Muscle of back (tissue), 11 donors: ENCODE results near the gene PLXNB1. TPM values are rescaled to one million over a fixed set of nuclear protein-coding genes. Genes with fewer than 3 reads are reported as not detected.
"Not testable (repeated sequence)": the region's sequence is repeated elsewhere in the genome, so short reads cannot be mapped to it uniquely, and the experiment has no call there.

ENCODE experiments used
- DNase-seq, 3 donors: peaks; one replicate each; pipeline versions ENCODE4 v3.0.0 to v3.0.0-alpha.2; 2013
- polyA plus RNA-seq, 10 donors: library from polyadenylated mRNA; unstranded; fragments of 120-200 nt; gene quantifications; one replicate each; pipeline ENCODE4 v1.2.1, GENCODE V29; 2013; ENCODE audit not compliant: insufficient read length in 10 of 10

Gene PLXNB1
- polyA plus RNA-seq, 10 donors: 11.4 to 33.0 (median 20.0) TPM

DNA sequence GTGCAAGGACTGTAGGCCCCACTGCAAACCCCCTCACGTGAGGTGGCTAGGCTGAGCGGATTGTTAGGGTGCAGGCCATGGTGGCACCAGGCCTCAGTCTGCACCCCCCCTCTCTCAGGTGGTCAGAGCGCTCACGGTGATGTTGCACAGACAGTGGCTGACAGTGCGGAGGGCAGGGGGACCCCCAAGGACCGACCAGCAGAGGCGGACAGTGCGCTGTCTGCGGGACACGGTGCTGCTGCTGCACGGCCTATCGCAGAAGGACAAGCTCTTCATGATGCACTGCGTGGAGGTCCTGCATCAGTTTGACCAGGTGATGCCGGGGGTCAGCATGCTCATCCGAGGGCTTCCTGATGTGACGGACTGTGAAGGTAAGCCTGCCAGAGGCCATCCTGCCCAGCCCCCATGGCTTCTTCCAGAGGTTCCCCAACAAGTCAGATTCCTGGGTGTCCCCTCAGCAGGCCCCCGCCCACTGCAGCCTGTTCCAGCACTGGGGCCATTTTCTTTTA, 34.9 kb upstream of the PLXNB1 start:
- DNase-seq: no peak

DNA sequence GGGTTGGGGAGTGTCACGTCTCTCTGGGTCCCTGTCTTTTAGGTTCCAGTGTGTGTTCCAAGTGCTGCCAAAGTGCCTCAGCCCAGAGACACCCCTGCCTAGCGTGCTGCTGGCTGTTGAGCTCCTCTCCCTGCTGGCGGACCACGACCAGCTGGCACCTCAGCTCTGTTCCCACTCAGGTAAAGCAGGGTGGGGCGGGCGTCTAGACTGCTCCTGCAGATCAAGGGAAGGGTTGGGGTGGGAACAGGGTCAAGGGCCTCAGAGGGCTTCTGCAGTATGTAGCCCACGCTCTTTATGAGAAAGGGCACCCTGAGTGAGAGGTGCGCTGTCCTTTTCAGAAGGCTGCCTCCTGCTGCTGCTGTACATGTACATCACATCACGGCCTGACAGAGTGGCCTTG, 33.8 kb upstream of the PLXNB1 start:
- no peak for DNase-seq

DNA sequence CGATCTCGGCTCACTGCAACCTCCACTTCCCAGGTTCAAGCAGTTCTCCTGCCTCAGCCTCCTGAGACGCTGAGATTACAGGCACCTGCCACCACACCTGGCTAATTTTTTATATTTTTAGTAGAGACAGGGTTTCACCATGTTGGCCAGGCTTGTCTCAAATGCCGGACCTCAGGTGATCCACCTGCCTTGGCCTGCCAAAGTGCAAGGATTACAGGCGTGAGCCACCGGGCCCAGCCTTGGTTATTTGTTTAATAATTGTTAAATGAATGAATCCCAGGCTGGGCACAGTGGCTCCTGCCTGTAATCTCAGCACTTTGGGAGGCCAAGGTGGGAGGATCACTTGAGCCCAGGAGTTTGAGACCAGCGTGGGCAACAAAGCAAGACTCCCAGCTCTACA, 31.9 kb upstream of the PLXNB1 start:
- not testable (repeated sequence) for DNase-seq

DNA sequence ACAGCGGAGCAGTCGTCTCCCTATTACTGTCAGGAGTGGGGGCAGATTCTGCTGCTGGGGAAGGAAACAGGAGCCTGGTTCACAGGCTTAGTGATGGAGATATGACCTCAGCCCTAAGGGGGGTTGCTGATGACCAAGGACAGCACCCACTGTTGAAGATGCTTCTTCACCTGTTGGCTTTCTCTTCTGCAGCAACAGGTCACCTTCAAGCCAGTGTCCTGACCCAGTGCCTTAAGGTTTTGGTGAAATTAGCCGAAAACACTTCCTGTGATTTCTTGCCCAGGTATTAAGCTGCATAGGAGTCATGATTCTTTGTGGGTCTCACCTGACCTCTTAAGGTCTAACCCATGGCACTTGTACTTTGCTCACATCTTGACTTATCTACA, 30.6 kb upstream of the PLXNB1 start:
- no peak for DNase-seq

DNA sequence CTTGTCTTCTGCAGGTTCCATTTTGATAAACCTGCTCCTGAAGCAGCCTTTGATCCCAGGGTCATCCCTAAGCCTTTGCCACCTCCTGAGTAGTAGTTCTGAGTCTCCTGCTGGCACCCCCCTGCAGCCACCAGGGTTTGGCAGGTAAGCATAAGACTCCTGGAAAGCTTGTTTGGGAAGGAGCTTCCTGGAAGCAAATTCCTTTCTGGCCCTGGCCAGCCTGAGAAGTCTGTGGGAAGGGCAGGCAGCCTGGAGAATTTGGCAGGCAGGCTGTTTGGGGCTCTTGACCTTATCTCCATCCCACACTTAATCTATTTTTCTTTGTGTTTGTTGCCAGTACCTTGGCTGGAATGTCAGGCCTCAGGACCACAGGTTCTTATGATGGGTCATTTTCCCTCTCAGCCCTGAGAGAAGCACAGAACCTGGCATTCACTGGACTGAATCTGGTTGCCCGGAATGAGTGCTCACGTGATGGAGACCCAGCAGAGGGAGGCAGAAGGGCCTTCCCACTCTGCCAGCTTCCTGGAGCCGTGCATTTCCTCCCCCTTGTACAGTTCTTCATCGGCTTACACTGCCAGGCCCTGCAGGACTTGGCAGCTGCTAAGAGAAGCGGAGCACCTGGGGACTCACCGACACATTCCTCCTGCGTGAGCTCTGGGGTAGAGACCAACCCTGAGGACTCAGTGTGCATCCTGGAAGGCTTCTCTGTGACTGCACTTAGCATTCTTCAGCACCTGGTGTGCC, 30.1 kb upstream of the PLXNB1 start:
- no peak for DNase-seq

DNA sequence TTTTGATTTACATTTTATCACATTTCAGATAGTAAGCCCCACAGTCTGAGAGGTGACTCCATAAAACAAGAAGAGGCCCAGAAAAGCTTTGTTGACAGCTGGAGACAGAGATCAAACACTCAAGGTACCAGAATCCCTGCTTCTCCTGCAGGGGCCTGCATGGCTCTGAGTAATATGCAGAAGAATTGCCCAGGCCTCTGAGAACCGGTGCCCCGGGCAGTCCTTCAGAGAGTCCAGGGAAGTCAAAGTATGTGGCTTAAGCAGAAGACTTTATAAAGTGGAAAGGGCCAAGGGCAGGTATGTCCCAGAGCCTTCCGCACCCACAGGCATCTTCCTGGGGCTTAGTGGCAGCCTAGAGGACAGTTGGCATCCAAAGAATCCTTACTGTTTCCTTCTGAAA, 29.4 kb upstream of the PLXNB1 start:
- no peak for DNase-seq

DNA sequence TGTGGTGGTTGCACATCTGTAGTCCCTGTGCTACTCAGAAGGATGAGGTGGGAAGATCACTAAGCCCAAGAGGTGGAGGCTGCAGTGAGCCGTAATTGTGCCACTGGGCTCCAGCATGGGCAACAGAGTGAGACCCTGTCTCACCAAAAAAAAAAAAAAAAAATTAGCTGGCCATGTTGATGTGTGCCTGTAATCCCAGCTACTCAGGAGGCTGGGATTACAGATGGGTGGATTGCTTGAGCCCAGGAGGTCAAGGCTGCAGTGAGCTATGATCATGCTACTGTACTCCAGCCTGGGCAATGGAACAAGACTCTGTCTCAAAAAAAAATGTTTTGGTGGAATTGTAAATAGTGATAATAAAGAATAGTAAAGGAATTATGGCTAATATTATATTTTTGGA, 26.6 kb upstream of the PLXNB1 start:
- DNase-seq: no peak

DNA sequence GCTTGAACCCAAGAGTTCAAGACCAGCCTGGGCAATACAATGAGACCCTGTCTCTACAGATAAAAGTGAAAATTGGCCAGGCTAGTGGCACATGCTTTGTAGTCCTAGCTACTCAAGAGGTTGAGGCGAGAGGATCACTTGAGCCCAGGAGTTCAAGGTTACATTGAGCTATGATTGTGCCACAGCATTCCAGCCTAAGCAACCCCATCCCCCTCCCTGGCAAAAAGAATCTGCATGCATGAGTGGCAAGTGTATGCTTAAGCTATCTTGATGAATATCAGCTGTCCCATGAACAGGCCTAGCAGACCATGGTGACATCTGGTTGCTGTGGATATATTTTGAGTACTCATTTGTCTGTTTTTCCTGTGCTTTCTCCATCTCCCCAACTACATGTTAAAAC, 21.4 kb upstream of the PLXNB1 start:
- no peak for DNase-seq

DNA sequence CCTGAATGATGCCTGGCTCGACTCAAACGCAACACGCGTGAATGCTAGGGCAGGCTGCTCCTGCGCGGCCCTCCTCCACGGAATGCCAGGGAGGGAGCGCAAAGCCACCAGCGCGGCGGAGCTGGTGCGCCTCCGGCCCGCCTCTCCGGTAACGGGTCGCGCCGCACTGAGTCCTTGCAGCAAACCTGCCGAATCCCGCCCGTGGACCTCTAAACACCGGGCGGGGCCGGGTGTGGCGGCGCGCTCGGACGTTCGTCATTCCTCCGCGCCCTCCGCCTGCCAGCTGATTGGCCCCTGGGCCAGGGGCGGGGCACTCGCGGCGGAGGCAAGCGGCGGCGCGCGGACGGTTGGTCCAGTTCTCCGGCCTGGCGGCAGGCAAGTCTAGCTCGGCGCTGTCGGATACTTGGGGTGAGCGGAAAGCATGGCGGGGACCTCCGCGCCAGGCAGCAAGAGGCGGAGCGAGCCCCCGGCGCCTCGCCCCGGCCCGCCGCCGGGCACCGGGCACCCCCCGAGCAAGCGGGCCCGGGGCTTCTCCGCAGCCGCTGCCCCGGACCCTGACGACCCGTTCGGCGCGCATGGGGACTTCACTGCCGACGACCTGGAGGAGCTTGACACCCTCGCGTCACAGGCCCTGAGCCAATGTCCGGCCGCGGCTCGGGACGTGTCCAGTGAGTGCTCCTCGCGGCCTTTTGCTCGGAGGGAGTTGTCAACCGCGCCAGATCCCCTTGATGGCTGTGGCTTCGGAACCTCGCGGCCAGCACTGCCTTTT, 16.7 kb upstream of the PLXNB1 start, which contains the start of gene ATRIP:
Gene ATRIP (plus strand): TSS at position 313 of the 769 bp plus-strand sequence. CDS start 109 bp downstream, at position 422.
- peak; percentile 80 to 95 (median 90) for DNase-seq

DNA sequence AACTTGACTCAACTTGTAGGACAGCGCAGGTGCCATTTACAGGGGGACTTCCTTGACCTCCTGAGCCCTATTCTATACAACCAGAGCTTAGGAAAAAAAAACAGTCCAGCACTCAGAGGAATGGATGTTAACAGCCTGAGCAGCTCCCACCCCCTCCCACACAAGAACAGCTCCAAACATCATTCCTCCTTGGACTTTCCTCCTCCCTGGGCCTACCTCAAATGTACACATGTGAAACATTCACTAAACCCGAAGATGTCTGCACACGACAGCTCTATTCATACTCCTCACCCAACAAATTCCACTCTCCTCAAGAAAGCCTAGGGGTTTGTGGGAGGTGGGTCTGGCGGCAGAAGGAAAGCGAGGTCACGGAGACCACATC, 16.1 kb upstream of the PLXNB1 start:
- no peak for DNase-seq

DNA sequence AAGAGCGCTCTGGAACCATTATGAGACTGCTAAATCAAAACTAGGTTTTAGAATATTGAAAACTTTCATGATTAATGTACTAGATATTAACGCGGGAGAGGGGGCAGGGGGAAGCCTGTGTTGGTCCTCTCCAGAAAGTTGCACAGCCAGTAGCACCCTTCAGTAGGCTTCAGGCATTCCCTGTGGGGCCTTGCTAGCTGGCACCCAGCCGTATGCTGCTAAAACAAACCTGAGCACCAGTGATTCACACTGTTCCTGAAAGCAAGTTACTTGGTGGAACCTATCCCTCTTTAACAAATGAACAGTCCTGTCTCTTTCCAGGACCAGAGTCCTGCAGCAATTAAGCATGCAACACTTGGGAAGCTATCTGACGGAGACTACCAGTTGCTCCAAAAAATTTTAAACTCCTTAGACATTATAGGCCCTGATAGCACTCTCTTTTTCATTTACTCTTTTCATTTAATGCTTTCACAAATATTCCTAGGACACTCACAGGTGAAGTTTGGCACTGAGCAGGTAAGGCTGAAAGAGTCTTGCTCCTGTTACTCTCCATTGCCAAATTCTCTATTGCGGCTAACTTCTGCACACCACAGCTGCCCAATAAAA, 15.5 kb upstream of the PLXNB1 start:
- DNase-seq: no peak

DNA sequence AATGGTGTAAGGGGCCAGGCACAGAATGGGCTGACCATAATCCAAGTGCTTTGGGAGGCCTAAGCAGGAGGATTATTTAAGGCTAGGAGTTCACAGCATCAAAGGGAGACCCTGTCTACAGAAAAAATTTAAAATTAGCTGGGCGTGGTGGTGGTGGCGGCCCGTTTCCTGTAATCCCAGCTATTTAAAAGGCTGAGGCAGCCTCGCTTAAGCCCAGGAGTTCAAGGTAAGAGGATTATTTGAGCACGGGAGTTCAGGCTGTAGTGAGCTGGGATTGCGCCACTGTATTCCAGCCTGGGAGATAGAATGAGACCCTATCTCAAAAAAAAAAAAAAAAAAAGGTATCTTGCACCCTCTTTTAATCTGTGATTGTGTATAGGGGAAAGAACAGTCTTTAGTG, 12.1 kb upstream of the PLXNB1 start:
- DNase-seq: no peak

DNA sequence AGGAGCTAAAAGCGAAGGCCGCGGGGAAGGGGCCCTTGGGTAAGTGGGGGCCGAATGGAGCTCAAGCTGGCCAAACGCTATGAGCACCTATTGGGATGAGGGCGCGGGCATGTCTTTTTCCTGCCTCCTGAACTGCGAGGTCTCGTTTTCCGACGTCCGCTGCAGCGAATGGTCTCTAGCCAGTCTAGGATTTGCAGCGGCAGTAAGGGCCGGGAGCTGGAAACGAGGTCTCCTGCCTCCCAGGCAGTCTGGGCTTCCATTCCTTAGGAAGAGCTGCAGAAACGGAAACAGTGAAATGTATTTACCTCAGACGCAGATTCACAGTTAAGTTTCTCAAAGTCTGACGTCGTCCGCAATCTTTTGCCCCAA, 10.7 kb upstream of the PLXNB1 start:
- peak in 1 of 3 donors; percentile 43 for DNase-seq

DNA sequence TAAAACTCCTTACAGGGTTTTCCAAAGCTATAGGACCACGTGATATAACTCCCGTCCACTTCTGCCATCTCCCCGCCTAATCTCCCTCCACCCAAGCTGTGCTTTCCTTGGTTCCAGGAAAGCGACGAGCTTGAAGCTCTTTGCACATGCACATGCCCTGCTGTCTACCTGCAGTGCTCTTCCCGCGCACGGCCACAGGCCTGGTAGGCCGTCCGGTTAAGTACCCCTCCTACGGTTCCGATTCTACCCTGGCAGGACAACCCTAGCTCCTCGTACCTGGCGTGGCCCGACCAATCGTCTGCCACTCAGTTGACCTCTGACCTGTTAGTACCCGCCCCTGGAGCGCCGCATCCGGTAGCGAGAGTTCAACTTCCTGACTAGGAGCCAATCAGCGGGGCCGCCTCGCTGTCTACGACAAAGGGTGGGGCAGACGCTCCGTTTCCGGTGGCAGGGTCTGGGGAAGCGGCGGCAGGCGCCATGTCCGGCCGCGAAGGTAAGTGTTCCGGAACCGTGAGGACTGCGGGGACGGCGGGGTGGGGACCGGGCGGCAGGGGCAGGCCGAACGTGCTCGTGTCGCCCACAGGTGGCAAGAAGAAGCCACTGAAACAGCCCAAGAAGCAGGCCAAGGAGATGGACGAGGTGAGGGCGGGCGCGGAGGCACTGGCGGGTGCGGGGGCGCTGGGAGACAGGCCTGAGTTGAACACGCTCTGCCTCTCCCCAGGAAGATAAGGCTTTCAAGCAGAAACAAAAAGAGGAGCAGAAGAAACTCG, 10.1 kb upstream of the PLXNB1 start, which contains the start of the genes CCDC51 and TMA7:
Gene CCDC51 (minus strand): TSS at position 300 of the 770 bp plus-strand sequence. CDS start 4,991 bp downstream, outside the sequence.
Gene TMA7 (plus strand): TSS at position 438 of the 770 bp plus-strand sequence. CDS start 40 bp downstream, at position 478.
- DNase-seq: peak; percentile 96 to 98 (median 97)

DNA sequence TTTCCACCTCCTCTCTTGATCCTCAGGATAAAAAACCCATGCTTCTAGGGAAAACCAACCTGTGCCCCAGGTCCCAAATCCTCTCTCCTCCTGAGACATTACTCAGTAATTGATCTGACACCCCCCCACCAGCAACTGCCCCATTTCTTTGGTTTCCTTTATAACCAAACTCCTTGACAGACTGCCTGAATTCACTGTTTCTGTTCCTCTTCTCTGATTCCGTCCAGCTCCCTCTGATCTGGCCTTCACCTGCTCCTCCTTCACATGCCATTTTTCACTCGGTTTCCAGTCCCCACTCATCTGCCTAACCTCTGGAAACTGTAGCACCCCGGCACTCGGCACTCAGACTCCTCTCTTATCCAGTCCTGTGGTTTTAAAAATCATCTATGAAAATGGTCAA, 7.9 kb upstream of the PLXNB1 start:
- no peak for DNase-seq

DNA sequence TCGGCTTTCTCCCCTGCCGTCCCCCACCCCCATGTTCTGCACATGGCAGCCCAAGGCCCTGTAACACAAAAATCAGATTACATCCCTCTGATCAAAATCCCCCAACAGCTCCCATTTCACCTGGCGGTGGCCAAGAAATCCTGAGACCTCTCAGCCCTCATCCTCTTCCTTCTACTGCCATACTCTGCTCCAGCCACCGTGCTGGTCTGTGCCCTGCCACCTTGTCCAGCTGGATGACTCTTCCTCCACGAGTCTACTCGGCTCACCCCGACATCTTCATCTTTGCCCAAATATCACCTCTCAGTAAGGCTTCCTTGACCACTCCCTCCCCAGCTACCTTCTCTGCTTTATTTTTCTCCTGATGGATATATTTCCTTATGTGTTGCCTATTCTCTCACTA, 7.0 kb upstream of the PLXNB1 start:
- DNase-seq: no peak

DNA sequence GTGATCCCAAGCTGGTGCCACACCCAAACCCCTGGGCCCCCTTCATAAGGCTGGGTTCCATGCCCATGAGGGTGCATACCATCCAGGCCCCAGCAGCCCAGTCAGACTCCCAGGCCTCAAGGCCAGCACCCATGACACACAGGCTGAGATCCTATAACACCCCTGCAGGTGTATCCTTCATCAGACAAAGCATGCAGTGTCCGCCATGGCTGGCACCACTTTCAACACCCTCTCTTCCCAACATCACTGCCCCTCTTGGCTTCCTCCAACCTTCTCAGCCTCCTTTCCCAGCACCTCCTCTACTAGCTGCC, 6.5 kb upstream of the PLXNB1 start:
- DNase-seq: no peak

DNA sequence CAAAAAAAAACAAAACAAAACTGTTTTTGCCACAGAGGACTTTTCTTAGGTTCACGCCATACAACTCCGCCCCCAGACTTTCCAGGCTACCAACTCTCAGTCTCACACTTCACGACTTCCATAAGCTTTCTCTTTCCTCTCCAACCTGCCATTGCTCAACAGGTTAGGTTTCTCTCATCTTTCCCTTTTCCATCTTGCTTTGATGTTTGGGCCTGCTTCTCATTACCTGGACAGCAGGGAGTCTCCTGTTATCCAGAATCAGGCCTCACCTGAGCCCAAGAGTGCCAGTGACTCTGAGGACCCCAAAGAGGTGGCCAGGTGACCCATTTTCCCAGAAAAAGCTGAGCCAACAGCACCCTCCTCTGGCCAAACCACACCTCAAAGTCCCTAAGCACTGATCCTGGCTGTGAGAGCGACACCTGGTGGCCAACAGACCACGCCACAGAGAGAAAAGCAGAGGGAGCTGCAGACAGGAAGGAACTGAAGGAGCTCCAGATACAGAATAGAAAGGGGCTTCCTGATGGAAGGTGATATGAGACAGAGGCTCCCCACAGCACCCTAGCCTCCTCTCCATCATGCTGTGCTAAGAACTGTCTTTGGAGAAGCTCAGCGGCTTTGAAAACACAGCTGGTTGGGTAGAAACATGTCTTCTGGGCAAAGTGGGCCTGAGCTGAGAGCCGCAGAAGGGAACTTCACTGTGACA, 6.0 kb upstream of the PLXNB1 start:
- peak; percentile 74 to 88 (median 85) for DNase-seq

DNA sequence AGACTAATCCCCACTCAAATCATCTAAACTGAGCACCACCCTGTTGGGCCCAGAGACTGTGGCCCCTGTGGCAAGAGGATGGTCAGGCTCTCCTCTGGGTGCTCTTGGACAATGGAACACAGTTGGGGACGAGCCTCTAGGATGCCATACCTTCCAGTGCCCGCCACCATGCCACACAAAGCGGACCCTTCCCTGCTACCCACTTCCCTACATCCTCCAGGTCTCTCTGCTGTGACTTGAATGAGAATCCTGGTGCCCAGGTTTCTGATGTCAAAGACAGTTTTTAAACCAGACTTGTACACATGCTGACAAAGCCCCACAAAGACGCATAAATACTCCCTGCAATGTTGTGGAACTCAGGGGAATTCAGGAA, 5.3 kb upstream of the PLXNB1 start:
- no peak for DNase-seq

DNA sequence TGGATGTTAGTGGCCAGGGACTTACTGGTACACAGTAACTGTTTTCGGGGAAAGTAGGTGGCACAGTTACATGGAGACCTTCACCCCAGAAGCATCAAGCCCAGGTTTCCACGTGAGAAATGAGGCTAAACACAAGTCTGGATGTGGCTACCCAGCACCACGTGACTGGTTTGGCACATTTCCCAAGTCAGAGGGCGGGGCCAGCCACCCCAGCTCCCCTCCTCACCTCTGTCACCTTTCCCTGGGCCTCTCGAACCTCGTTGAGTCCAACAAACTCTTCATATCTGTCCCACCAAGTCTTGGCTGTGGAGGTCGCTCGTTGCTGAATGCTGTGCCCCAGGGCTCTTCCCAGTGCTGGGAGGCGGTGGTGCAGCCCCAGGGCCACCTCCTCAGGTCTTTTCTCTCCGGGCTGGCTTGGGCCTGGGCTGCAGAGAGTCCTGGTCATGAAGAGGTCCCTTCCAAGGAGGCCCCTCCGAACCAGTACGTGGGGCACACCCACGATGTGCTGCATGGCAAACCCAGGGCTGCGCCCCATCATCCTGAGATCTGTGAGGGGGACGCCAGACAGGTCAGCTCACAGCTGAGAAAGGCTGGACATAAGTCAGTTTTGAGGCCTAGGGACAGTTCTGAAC, 4.8 kb upstream of the PLXNB1 start:
- no peak for DNase-seq
